Panc1 (cell line): ENCODE data around the gene KRCC1. TPM values are rescaled to one million over a fixed set of nuclear protein-coding genes. Genes with fewer than 3 reads are reported as not detected.

Source experiments
- ATAC-seq: fragments of 200-7000 bp; cut with Tn5 transposase; 2 replicates; pipeline ENCODE4 v1.9.1; 2020; ENCODE audit warnings: mild to moderate bottlenecking, moderate library complexity
- BruUV-seq: library from RNA; stranded (reverse); fragments of 400-500 nt; replicated peaks from 2 replicates; lab custom pipeline; 2021; lab: Mats Ljungman, UMichigan
- CTCF ChIA-PET: fragments of 300-600 bp; sonication (Branson Sonifier 250); formaldehyde crosslinking; loops from one replicate; lab custom pipeline; 2022; ENCODE audit warnings: antibody characterized with exemption; lab: Charles Lee
- POLR2A ChIA-PET: fragments of 300-600 bp; sonication (Branson Sonifier 250); formaldehyde crosslinking; loops from one replicate; lab custom pipeline; 2022; ENCODE audit warnings: antibody characterized with exemption; lab: Charles Lee
- DNase-seq: peaks from one replicate; pipeline ENCODE4 v3.0.0-alpha.2; 2010; ENCODE audit warnings: low read depth, low spot score
- H3K27ac ChIP-seq: 2 replicates; pipeline ENCODE4 v1.5.1; 2011; ENCODE audit warnings: mild to moderate bottlenecking, low read length, inconsistent platforms
- H3K27me3 ChIP-seq: fragments of 200-500 bp; sonication (Bioruptor generic); 2 replicates; pipeline ENCODE4 v1.6.0; 2014; ENCODE audit warnings: low read length, inconsistent platforms; ENCODE audit not compliant: control insufficient read depth, insufficient read depth
- H3K36me3 ChIP-seq: fragments of 200-500 bp; sonication (Bioruptor generic); 2 replicates; pipeline ENCODE4 v1.5.1; 2014; ENCODE audit warnings: inconsistent platforms, mild to moderate bottlenecking, low read length, moderate library complexity; ENCODE audit not compliant: control insufficient read depth, insufficient read depth
- H3K4me1 ChIP-seq: 2 replicates; pipeline ENCODE4 v1.5.1; 2011; ENCODE audit warnings: inconsistent platforms, mild to moderate bottlenecking, low read length, moderate library complexity; ENCODE audit not compliant: control insufficient read depth, insufficient read depth
- H3K4me3 ChIP-seq, 2 experiments: 2 replicates each; pipeline ENCODE4 v1.5.1; 2011 to 2012; ENCODE audit warnings: low read depth in 2 of 2, low read length in 2 of 2, mild to moderate bottlenecking in 2 of 2, inconsistent platforms in 1 of 2, moderate library complexity in 1 of 2
- H3K9me3 ChIP-seq: fragments of 200-500 bp; sonication (Bioruptor generic); 2 replicates; pipeline ENCODE4 v1.5.1; 2014; ENCODE audit warnings: low read depth, mild to moderate bottlenecking, inconsistent platforms, low read length, moderate library complexity; ENCODE audit not compliant: control insufficient read depth, insufficient read depth
- CTCF ChIP-seq: fragments of 450-650 bp; IDR thresholded peaks from 2 replicates; pipeline ENCODE4 v1.5.1; 2017; ENCODE audit warnings: mild to moderate bottlenecking
- POLR2AphosphoS5 ChIP-seq: IDR thresholded peaks from 2 replicates; pipeline ENCODE4 v1.6.1; 2012; ENCODE audit warnings: mild to moderate bottlenecking, low read depth, low read length, moderate library complexity
- REST ChIP-seq, 2 experiments: IDR thresholded peaks; 2 replicates each; pipeline ENCODE4 v1.6.1; 2011 to 2012; ENCODE audit warnings: low read depth in 2 of 2, control low read depth in 1 of 2, low read length in 1 of 2, mild to moderate bottlenecking in 1 of 2, moderate library complexity in 1 of 2; ENCODE audit not compliant: insufficient read depth in 1 of 2
- SIN3A ChIP-seq: IDR thresholded peaks from 2 replicates; pipeline ENCODE4 v1.6.1; 2012; ENCODE audit warnings: low read depth, mild to moderate bottlenecking, low read length, moderate library complexity, borderline replicate concordance; ENCODE audit not compliant: insufficient read depth
- TCF7L2 ChIP-seq: IDR thresholded peaks from 2 replicates; pipeline ENCODE4 v1.6.1; 2011; ENCODE audit warnings: mild to moderate bottlenecking, low read depth, low read length, inconsistent platforms
- in situ Hi-C: cut with HindIII; loops from 2 replicates; pipeline ENCODE4 v1.10.0; 2016; ENCODE audit warnings: low sequenced_read_pairs, low pct_unique_long_range_greater_than_20kb
- intact Hi-C: fragments of 100-400 bp; cut with micrococcal nuclease; formaldehyde crosslinking; loops from one replicate; pipeline ENCODE4 v1.10.0; 2022; ENCODE audit not compliant: unreplicated experiment
- total RNA-seq: library from RNA; stranded (reverse); gene quantifications from one replicate; pipeline ENCODE4 v1.2.1, GENCODE V29; 2021; ENCODE audit not compliant: unreplicated experiment

The KRCC1 gene
- total RNA-seq, 1 experiment from 2014 or later: 7.6 TPM

- in situ Hi-C loops: no loop called here
- Histone ChIP-seq H3K36me3 (no peaks in the 10 kb centered on the region), H3K4me3 (no peak overlapping the region), H3K4me1 (no peaks in the 10 kb centered on the region), H3K27ac (no peak overlapping the region), H3K9me3 (no peaks in the 10 kb centered on the region), H3K27me3 (0 out of 2 replicates have a peak, but pooled peaks cover 2% of the 10 kb centered on the region)
- no TSS peak for BruUV-seq
- DNase-seq (no peak), ATAC-seq (no peak)
- intact Hi-C loops: no loop called here
- TF ChIP-seq TCF7L2 (no peak), CTCF (no peak), SIN3A (no peak), POLR2AphosphoS5 (no peak), REST (IDR thresholded peaks at IDR 0.05; ENCODE audit: insufficient read depth in 1 of 2, low read depth in 2 of 2, low read length in 1 of 2) (no peak)
- POLR2A ChIA-PET: no interaction called here
- CTCF ChIA-PET: no interaction called here
Measured at GRCh38 chr2:88069117-88069516, 13.5 kb upstream of the KRCC1 start.

GRCh38 chr2:88068044-88068443, 12.5 kb upstream of the KRCC1 start:
- no peaks in the 10 kb centered on the region for H3K36me3 ChIP-seq
- DNase-seq (no peak), ATAC-seq (no peak)
- POLR2A ChIA-PET: no interaction called here
- no peaks in the 10 kb centered on the region for H3K4me1 ChIP-seq
- H3K9me3 ChIP-seq: no peaks in the 10 kb centered on the region
- intact Hi-C loops: no loop called here
- H3K4me3 ChIP-seq: no peak overlapping the region
- 0 out of 2 replicates have a peak, but pooled peaks cover 2% of the 10 kb centered on the region for H3K27me3 ChIP-seq
- BruUV-seq: no TSS peak
- CTCF ChIA-PET: no interaction called here
- no peak overlapping the region for H3K27ac ChIP-seq
- TF ChIP-seq TCF7L2 (no peak), CTCF (no peak), POLR2AphosphoS5 (no peak), SIN3A (no peak), REST (IDR thresholded peaks at IDR 0.05; ENCODE audit: insufficient read depth in 1 of 2, low read depth in 2 of 2, low read length in 1 of 2) (no peak)
- in situ Hi-C loops: no loop called here
